OCI-LY3 (cell line): ENCODE results near the gene OR1L8.

Experiments
- EZH2phosphoT487 ChIP-seq: fragments of 200-600 bp; shearing (Covaris generic); IDR thresholded peaks from 2 replicates; pipeline ENCODE4 v1.6.1; 2018; ENCODE audit warnings: antibody characterized with exemption, mixed run types, low read depth
- TF ChIP-seq, protein P1 (sequence below): fragments of 200-600, 300-600 bp; sonication (generic); IDR thresholded peaks from 2 replicates; pipeline ENCODE4 v1.5.1; 2014; ENCODE audit warnings: antibody characterized with exemption, low read length, low read depth

DNA sequence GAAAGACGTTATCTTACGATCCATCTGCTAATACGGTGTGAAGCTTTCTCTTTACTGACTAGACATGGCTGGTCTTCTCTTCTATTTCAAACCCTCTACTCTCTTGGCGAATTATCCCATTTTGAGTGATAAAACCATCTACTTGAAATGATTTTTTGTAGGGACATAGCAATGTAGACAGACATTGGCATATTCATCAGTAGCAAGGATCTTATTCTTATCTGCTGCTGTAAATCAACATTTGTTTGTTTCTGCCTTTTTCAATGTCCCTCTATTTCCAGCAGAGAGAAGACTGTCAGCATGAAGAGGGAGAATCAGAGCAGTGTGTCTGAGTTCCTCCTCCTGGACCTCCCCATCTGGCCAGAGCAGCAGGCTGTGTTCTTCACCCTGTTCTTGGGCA lies 64.3 kb downstream of the OR1L8 start, which contains the start of gene OR1J4:
- TF ChIP-seq, protein P1, sequence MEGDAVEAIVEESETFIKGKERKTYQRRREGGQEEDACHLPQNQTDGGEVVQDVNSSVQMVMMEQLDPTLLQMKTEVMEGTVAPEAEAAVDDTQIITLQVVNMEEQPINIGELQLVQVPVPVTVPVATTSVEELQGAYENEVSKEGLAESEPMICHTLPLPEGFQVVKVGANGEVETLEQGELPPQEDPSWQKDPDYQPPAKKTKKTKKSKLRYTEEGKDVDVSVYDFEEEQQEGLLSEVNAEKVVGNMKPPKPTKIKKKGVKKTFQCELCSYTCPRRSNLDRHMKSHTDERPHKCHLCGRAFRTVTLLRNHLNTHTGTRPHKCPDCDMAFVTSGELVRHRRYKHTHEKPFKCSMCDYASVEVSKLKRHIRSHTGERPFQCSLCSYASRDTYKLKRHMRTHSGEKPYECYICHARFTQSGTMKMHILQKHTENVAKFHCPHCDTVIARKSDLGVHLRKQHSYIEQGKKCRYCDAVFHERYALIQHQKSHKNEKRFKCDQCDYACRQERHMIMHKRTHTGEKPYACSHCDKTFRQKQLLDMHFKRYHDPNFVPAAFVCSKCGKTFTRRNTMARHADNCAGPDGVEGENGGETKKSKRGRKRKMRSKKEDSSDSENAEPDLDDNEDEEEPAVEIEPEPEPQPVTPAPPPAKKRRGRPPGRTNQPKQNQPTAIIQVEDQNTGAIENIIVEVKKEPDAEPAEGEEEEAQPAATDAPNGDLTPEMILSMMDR: no peak
- no peak for TF ChIP-seq EZH2phosphoT487
